IMR-90 (cell line): ENCODE measurements around the gene PHOX2A.
"Not testable (repeated sequence)": the region's sequence is repeated elsewhere in the genome, so short reads cannot be mapped to it uniquely, and the experiment has no call there.

ENCODE experiments used
- BHLHE40 ChIP-seq: fragments of 150-350 bp; IDR thresholded peaks from 2 replicates; pipeline ENCODE4 v1.6.1; 2016; ENCODE audit warnings: mild to moderate bottlenecking, low read depth, low read length
- CEBPB ChIP-seq: IDR thresholded peaks from 2 replicates; pipeline ENCODE4 v1.6.1; 2012; ENCODE audit warnings: low read depth, low read length, improper control_type of control experiment
- CHD1 ChIP-seq: IDR thresholded peaks from 2 replicates; pipeline ENCODE4 v1.6.1; 2012; ENCODE audit warnings: low read depth, low read length, improper control_type of control experiment
- ELK1 ChIP-seq: fragments of 150-350 bp; IDR thresholded peaks from 2 replicates; pipeline ENCODE4 v1.6.1; 2016; ENCODE audit warnings: low read depth, mild to moderate bottlenecking, low read length, moderate library complexity, borderline replicate concordance
- FOS ChIP-seq: fragments of 150-350 bp; IDR thresholded peaks from 2 replicates; pipeline ENCODE4 v1.6.1; 2016; ENCODE audit warnings: low read depth, low read length
- MAFK ChIP-seq: IDR thresholded peaks from 2 replicates; pipeline ENCODE4 v1.6.1; 2012; ENCODE audit warnings: low read depth, low read length, improper control_type of control experiment
- MXI1 ChIP-seq: IDR thresholded peaks from 2 replicates; pipeline ENCODE4 v1.6.1; 2012; ENCODE audit warnings: low read depth, mild to moderate bottlenecking, low read length, moderate library complexity, borderline replicate concordance
- NFE2L2 ChIP-seq: fragments of 150-350 bp; IDR thresholded peaks from 2 replicates; pipeline ENCODE4 v1.6.1; 2016; ENCODE audit warnings: low read depth, mild to moderate bottlenecking, low read length
- POLR2A ChIP-seq: IDR thresholded peaks from 2 replicates; pipeline ENCODE4 v1.6.1; 2012; ENCODE audit warnings: mild to moderate bottlenecking, low read depth, low read length
- RAD21 ChIP-seq: IDR thresholded peaks from 2 replicates; pipeline ENCODE4 v1.6.1; 2012; ENCODE audit warnings: low read length, improper control_type of control experiment
- RCOR1 ChIP-seq: IDR thresholded peaks from 2 replicates; pipeline ENCODE4 v1.6.1; 2012; ENCODE audit warnings: mild to moderate bottlenecking, low read length, improper control_type of control experiment; ENCODE audit not compliant: insufficient replicate concordance
- RFX5 ChIP-seq: IDR thresholded peaks from 2 replicates; pipeline ENCODE4 v1.8.0; 2012; ENCODE audit warnings: low read depth, mild to moderate bottlenecking, low read length, moderate library complexity
- USF2 ChIP-seq: fragments of 150-350 bp; IDR thresholded peaks from 2 replicates; pipeline ENCODE4 v1.6.1; 2017; ENCODE audit warnings: mild to moderate bottlenecking, antibody characterized with exemption, low read length, low read depth
- TF ChIP-seq, protein P1 (sequence below): conservative IDR thresholded peaks from 2 replicates; pipeline ENCODE4 v1.5.1; 2012; ENCODE audit warnings: mild to moderate bottlenecking, low read depth, low read length, improper control_type of control experiment

GRCh38 chr11:72290741-72291140, 46.8 kb upstream of the PHOX2A start:
- not testable (repeated sequence) for TF ChIP-seq FOS, POLR2A, USF2, RFX5, BHLHE40, ELK1, RCOR1, MAFK, MXI1, CHD1, NFE2L2, CEBPB
- TF ChIP-seq, protein P1, sequence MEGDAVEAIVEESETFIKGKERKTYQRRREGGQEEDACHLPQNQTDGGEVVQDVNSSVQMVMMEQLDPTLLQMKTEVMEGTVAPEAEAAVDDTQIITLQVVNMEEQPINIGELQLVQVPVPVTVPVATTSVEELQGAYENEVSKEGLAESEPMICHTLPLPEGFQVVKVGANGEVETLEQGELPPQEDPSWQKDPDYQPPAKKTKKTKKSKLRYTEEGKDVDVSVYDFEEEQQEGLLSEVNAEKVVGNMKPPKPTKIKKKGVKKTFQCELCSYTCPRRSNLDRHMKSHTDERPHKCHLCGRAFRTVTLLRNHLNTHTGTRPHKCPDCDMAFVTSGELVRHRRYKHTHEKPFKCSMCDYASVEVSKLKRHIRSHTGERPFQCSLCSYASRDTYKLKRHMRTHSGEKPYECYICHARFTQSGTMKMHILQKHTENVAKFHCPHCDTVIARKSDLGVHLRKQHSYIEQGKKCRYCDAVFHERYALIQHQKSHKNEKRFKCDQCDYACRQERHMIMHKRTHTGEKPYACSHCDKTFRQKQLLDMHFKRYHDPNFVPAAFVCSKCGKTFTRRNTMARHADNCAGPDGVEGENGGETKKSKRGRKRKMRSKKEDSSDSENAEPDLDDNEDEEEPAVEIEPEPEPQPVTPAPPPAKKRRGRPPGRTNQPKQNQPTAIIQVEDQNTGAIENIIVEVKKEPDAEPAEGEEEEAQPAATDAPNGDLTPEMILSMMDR, result peak; percentile 59
- TF ChIP-seq RAD21, result peak; percentile 58
